ENCODE data around the gene ANK3. TPM values are rescaled to one million over a fixed set of nuclear protein-coding genes. Genes with fewer than 3 reads are reported as not detected.

ANK3 gene
- total RNA-seq, 2 experiments from 2014 or later, result 4.5 to 5.3 TPM

GRCh38 chr10:60309371-60309770 is 80.3 kb downstream of the ANK3 start:
- Mint-ChIP-seq H3K9me3 (ENCODE audit: insufficient read depth) (no peaks in the 10 kb centered on the region), H3K27me3 (ENCODE audit: low read depth) (no peaks in the 10 kb centered on the region), H3K36me3 (ENCODE audit: low read depth) (no peaks in the 10 kb centered on the region), H3K4me3 (no peak overlapping the region), H3K4me1 (ENCODE audit: low read depth) (peaks cover 2% of the 10 kb centered on the region), H3K27ac (no peak overlapping the region)
- ATAC-seq, result no peak
- no peak for DNase-seq
- ChIA-PET POLR2A (no interaction called here), CTCF (no interaction called here)

- Mint-ChIP-seq H3K9me3 (ENCODE audit: insufficient read depth) (no peaks in the 10 kb centered on the region), H3K4me3 (no peak overlapping the region), H3K4me1 (ENCODE audit: low read depth) (no peaks in the 10 kb centered on the region), H3K27me3 (ENCODE audit: low read depth) (no peaks in the 10 kb centered on the region), H3K36me3 (ENCODE audit: low read depth) (no peaks in the 10 kb centered on the region), H3K27ac (no peak overlapping the region)
- CTCF ChIA-PET, result no interaction called here
- ATAC-seq (no peak), DNase-seq (no peak)
- POLR2A ChIA-PET, result no interaction called here
Measured at GRCh38 chr10:60305380-60305892, 84.2 kb downstream of the ANK3 start.

- DNase-seq, result no peak
- no peak overlapping the region for H3K27ac Mint-ChIP-seq
- H3K4me3 Mint-ChIP-seq, result no peak overlapping the region
- no peaks in the 10 kb centered on the region for H3K9me3 Mint-ChIP-seq (ENCODE audit: insufficient read depth)
- POLR2A ChIA-PET, result no interaction called here
- H3K36me3 Mint-ChIP-seq (ENCODE audit: low read depth), result no peaks in the 10 kb centered on the region
- CTCF ChIA-PET, result no interaction called here
- H3K4me1 Mint-ChIP-seq (ENCODE audit: low read depth), result no peaks in the 10 kb centered on the region
- ATAC-seq, result no peak
- no peaks in the 10 kb centered on the region for H3K27me3 Mint-ChIP-seq (ENCODE audit: low read depth)
Measured at GRCh38 chr10:60304829-60305379, 84.8 kb downstream of the ANK3 start.

- no peak overlapping the region for H3K27ac Mint-ChIP-seq
- H3K27me3 Mint-ChIP-seq (ENCODE audit: low read depth), result no peaks in the 10 kb centered on the region
- DNase-seq, result no peak
- no peaks in the 10 kb centered on the region for H3K9me3 Mint-ChIP-seq (ENCODE audit: insufficient read depth)
- H3K4me1 Mint-ChIP-seq (ENCODE audit: low read depth), result no peaks in the 10 kb centered on the region
- no peak for ATAC-seq
- no peaks in the 10 kb centered on the region for H3K36me3 Mint-ChIP-seq (ENCODE audit: low read depth)
- POLR2A ChIA-PET, result no interaction called here
- CTCF ChIA-PET, result no interaction called here
- no peak overlapping the region for H3K4me3 Mint-ChIP-seq
Measured at GRCh38 chr10:60303778-60304177, 85.9 kb downstream of the ANK3 start.

- DNase-seq, result no peak
- Mint-ChIP-seq H3K27ac (no peak overlapping the region), H3K27me3 (ENCODE audit: low read depth) (no peaks in the 10 kb centered on the region), H3K9me3 (ENCODE audit: insufficient read depth) (no peaks in the 10 kb centered on the region), H3K36me3 (ENCODE audit: low read depth) (no peaks in the 10 kb centered on the region), H3K4me1 (ENCODE audit: low read depth) (no peaks in the 10 kb centered on the region), H3K4me3 (no peak overlapping the region)
- POLR2A ChIA-PET, result no interaction called here
- ATAC-seq, result no peak
- CTCF ChIA-PET, result no interaction called here
Measured at GRCh38 chr10:60299961-60300883, 89.5 kb downstream of the ANK3 start.

GRCh38 chr10:60299390-60299778 is 90.3 kb downstream of the ANK3 start:
- ChIA-PET CTCF (no interaction called here), POLR2A (no interaction called here)
- DNase-seq, result no peak

GRCh38 chr10:60298408-60299389 is 91.0 kb downstream of the ANK3 start:
- Mint-ChIP-seq H3K4me3 (no peak overlapping the region), H3K36me3 (ENCODE audit: low read depth) (no peaks in the 10 kb centered on the region), H3K27me3 (ENCODE audit: low read depth) (no peaks in the 10 kb centered on the region), H3K9me3 (ENCODE audit: insufficient read depth) (no peaks in the 10 kb centered on the region), H3K4me1 (ENCODE audit: low read depth) (no peaks in the 10 kb centered on the region), H3K27ac (no peak overlapping the region)
- ATAC-seq (no peak), DNase-seq (no peak)
- ChIA-PET POLR2A (no interaction called here), CTCF (no interaction called here)

More at GRCh38 chr10:60299390-60299778, 90.3 kb downstream of the ANK3 start:
- no peak overlapping the region for H3K27ac Mint-ChIP-seq
- H3K4me3 Mint-ChIP-seq, result no peak overlapping the region
- no peaks in the 10 kb centered on the region for H3K4me1 Mint-ChIP-seq (ENCODE audit: low read depth)
- no peak for ATAC-seq
- H3K36me3 Mint-ChIP-seq (ENCODE audit: low read depth), result no peaks in the 10 kb centered on the region
- no peaks in the 10 kb centered on the region for H3K9me3 Mint-ChIP-seq (ENCODE audit: insufficient read depth)
- H3K27me3 Mint-ChIP-seq (ENCODE audit: low read depth), result no peaks in the 10 kb centered on the region

GRCh38 chr10:60296073-60296472 is 93.6 kb downstream of the ANK3 start:
- H3K4me1 Mint-ChIP-seq (ENCODE audit: low read depth), result no peaks in the 10 kb centered on the region
- H3K9me3 Mint-ChIP-seq (ENCODE audit: insufficient read depth), result no peaks in the 10 kb centered on the region
- no peak for ATAC-seq
- H3K4me3 Mint-ChIP-seq, result no peak overlapping the region
- H3K27ac Mint-ChIP-seq, result no peak overlapping the region
- no peak for DNase-seq
- ChIA-PET CTCF (no interaction called here), POLR2A (no interaction called here)
- H3K27me3 Mint-ChIP-seq (ENCODE audit: low read depth), result no peaks in the 10 kb centered on the region
- no peaks in the 10 kb centered on the region for H3K36me3 Mint-ChIP-seq (ENCODE audit: low read depth)

- Mint-ChIP-seq H3K27ac (no peak overlapping the region), H3K9me3 (ENCODE audit: insufficient read depth) (no peaks in the 10 kb centered on the region), H3K4me3 (no peak overlapping the region), H3K36me3 (ENCODE audit: low read depth) (no peaks in the 10 kb centered on the region), H3K27me3 (ENCODE audit: low read depth) (no peaks in the 10 kb centered on the region), H3K4me1 (ENCODE audit: low read depth) (no peaks in the 10 kb centered on the region)
- CTCF ChIA-PET, result no interaction called here
- DNase-seq (no peak), ATAC-seq (no peak)
- POLR2A ChIA-PET, result no interaction called here
Measured at GRCh38 chr10:60295028-60295937, 94.4 kb downstream of the ANK3 start.

- ATAC-seq (no peak), DNase-seq (no peak)
- H3K4me3 Mint-ChIP-seq, result no peak overlapping the region
- no peaks in the 10 kb centered on the region for H3K27me3 Mint-ChIP-seq (ENCODE audit: low read depth)
- ChIA-PET POLR2A (no interaction called here), CTCF (no interaction called here)
- H3K36me3 Mint-ChIP-seq (ENCODE audit: low read depth), result no peaks in the 10 kb centered on the region
- H3K4me1 Mint-ChIP-seq (ENCODE audit: low read depth), result no peaks in the 10 kb centered on the region
- no peaks in the 10 kb centered on the region for H3K9me3 Mint-ChIP-seq (ENCODE audit: insufficient read depth)
- no peak overlapping the region for H3K27ac Mint-ChIP-seq
Measured at GRCh38 chr10:60293581-60294175, 96.0 kb downstream of the ANK3 start.

GRCh38 chr10:60292998-60293397 is 96.7 kb downstream of the ANK3 start:
- Mint-ChIP-seq H3K27me3 (ENCODE audit: low read depth) (no peaks in the 10 kb centered on the region), H3K4me1 (ENCODE audit: low read depth) (no peaks in the 10 kb centered on the region), H3K9me3 (ENCODE audit: insufficient read depth) (no peaks in the 10 kb centered on the region), H3K4me3 (no peak overlapping the region), H3K36me3 (ENCODE audit: low read depth) (no peaks in the 10 kb centered on the region), H3K27ac (no peak overlapping the region)
- CTCF ChIA-PET, result no interaction called here
- DNase-seq (no peak), ATAC-seq (no peak)
- POLR2A ChIA-PET, result no interaction called here
